NCI-H345 (cell line): ENCODE data around the gene IFT88.

Source experiments
- DNase-seq: peaks from one replicate; lab custom pipeline; 2025; lab: John Stamatoyannopoulos, UW

IFT88 gene, protein sequence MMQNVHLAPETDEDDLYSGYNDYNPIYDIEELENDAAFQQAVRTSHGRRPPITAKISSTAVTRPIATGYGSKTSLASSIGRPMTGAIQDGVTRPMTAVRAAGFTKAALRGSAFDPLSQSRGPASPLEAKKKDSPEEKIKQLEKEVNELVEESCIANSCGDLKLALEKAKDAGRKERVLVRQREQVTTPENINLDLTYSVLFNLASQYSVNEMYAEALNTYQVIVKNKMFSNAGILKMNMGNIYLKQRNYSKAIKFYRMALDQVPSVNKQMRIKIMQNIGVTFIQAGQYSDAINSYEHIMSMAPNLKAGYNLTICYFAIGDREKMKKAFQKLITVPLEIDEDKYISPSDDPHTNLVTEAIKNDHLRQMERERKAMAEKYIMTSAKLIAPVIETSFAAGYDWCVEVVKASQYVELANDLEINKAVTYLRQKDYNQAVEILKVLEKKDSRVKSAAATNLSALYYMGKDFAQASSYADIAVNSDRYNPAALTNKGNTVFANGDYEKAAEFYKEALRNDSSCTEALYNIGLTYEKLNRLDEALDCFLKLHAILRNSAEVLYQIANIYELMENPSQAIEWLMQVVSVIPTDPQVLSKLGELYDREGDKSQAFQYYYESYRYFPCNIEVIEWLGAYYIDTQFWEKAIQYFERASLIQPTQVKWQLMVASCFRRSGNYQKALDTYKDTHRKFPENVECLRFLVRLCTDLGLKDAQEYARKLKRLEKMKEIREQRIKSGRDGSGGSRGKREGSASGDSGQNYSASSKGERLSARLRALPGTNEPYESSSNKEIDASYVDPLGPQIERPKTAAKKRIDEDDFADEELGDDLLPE

DNA sequence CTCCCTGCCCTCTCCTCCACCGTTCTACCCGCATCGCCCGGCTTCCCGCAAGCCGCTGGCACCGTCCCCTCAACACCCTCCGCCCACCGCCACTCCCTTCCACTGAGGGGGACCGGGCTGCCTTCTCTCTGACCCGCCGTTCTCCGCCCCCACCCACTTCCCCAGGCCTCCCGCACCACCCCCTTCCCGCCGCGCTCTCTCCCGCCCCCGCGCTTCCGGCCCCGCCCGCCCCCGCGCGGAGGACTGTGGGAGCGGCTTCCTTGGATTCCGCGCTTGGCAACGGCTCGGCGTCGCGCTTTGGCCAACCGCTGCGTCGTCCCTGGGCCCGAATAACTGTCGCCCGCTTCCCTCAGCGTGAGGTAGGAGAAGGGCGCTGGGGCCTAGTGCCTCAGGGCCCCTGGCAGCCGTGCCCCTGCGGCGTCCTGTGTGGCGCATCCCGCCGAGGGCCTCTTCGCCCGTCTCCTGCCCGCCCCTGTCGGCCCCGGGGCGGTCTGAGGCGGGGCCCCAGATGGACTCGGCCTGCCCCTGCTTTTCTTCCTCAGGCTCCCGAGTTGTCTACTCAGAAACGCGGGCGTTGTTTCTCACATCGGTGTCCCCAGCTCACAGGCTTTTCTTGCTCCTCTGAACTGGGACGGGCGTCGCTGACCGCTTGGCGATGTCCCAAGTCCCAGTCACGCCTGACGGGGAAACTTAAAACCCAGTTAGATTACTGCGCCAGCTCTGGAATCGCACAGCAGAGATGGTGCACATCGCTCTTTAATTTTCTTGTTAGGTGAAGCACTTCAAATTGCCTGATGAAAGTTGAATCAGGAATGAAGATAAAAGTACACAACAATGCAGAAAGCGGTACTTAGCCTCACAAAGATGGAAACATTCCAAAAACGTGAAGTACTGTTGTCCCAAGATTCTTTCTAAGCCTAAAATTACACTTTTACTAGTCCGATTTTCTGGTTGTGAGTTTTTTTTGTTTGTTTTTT is at the start of gene IFT88:
IFT88 (plus strand) TSS at position 260 of the 977 bp plus-strand sequence. CDS start 7,229 bp downstream, outside the sequence.
- peak; percentile 86 for DNase-seq

DNA sequence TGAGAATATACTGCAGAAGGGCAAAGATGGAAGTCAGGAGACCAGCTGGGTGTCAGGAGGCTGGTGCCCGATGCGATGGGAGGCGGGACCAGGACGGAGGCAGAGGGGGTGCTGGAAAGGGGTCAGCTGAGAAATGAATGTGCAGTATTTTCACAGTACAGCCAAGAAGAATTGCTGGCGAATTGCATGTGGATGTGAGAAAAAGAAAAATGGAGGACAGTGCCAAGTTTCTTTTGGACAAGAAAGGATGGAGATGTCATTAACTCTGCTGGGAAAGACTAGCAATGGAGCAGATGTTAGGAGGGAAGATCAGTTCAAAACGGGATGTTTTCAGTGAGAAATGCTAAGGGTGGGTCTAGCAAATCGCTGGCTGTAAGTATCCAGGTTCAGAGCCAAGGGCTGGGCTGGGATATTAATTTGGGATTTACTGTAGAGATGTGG is 48.3 kb upstream of the IFT88 start:
- DNase-seq = no peak

DNA sequence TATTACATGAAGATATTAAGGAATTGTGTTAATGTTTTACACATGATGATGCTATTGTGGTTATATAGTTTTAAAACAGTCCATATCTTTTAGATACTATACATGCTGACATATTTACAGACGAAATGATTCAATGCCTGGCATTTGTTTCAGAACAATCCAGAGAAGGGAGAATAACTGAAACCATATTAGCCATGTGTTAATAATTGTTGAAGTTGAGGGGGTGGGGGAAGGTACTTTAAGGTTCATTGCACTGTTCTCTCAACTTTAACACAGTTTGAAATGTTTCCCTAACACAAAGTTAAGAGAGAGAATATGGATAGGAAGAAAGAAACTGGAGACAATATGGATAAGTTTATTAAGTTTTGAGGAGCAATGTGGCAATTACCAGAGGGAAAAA is 47.1 kb upstream of the IFT88 start:
- DNase-seq = no peak

- no peak for DNase-seq
Observed at GRCh38 chr13:20521364-20522115, 45.4 kb upstream of the IFT88 start.

DNA sequence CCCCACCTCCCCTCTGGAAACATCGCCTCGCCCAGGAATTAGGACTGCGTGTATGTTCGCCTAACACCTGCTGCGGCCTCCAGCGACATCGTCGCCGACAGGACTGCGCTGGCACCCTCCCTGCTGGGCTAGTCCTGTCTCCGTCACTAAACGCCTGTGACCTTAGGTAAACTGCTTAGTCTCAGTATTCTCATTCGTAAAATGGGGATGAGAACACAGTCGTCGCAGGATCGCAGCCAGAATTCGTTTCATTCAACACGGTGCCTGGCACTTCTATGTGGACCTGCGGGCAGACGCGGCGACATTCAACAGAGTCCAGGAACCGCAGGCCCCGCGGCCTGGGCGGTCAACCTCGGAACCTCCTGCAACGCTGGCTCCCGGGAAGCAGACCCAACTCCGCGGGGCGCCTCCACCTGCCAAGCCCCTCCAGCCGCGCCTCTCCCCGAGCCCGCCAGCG is 41.8 kb upstream of the IFT88 start:
- no peak for DNase-seq

- DNase-seq = peak; percentile 61
Observed at GRCh38 chr13:20525601-20526544, 41.1 kb upstream of the IFT88 start, which contains the start of gene CRYL1. Gene CRYL1, minus strand, starts transcription at chr13:20525857. Its CDS starts 63 bp downstream, at chr13:20525794.

DNA sequence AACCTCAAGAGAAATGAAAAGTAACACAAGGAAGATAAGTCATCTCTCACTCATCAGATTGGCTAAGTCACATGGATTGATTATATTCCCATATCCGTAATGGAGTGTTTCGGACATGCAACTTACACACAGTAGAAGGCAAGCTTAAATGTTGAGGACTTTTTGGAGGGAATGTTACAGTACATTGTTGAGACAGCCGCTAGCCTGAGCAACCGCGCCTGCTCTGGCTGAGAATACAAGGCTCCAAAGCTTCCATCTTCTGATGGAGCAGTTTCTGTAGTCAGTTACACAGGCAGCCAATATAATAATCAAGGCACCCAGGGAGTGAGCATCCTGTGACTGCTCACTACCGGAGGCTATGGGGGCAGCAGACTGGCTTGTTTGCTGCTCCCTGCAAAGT is 40.3 kb upstream of the IFT88 start:
- DNase-seq = no peak

- DNase-seq = no peak
Observed at GRCh38 chr13:20528452-20528851, 38.5 kb upstream of the IFT88 start.

- DNase-seq = no peak
Observed at GRCh38 chr13:20534038-20534608, 32.8 kb upstream of the IFT88 start.

DNA sequence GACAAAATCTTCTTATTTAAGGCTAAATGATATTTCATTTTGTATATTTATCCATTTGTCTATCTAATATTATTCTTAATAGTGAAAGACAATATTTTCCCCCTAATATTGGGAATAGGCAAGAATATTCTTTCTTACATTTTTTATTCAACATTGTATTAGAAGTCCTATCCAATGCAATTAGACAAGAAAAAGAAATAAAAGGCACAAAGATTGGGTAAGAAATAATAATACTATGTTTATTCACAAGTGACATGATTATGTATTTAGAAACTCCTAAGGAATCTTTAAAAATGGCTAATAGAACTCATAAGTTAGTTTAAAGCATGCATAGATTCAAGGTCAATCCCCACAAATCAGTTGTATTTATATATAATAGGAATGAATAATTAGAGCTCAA is 30.0 kb upstream of the IFT88 start:
- no peak for DNase-seq

- no peak for DNase-seq
Observed at GRCh38 chr13:20544201-20544923, 22.6 kb upstream of the IFT88 start.

DNA sequence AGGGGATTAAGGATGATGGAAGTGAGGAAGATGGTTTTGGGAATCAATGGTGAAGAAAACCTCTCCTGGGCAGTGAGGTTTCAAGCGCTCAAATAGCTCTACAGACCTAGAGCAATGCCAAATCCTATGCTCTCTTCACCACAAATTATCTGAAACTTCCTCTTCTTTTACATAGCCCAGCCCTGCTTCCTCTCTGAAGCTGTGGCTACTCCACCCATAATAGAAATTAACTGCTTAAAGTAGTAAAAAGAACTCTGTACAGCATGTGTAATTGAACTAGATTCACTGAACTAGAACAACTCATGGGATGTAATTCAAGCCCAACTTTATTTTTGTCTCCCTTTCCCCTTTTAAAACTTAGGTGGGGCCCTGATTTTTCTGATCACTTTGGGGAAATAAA is 20.4 kb upstream of the IFT88 start:
- DNase-seq = no peak

DNA sequence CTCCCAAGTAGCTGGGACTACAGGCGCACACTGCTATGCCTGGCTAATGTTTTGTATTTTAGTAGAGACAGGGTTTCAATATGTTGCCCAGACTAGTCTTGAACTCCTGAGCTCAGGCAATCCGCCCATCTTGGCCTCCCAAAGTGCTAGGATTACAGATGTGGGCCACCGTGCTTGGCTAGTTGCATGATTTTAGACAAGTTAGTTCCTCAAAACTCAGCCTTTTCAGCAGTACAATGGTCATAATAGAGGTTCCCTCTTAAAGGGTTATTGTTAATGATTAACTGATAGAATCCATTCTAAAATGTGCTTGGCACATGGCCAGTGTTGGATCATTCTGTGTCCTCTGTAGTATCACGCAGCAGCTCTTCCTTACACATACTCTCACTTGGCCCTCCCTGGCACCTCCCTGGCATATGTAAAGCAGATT is 19.5 kb upstream of the IFT88 start:
- no peak for DNase-seq

DNA sequence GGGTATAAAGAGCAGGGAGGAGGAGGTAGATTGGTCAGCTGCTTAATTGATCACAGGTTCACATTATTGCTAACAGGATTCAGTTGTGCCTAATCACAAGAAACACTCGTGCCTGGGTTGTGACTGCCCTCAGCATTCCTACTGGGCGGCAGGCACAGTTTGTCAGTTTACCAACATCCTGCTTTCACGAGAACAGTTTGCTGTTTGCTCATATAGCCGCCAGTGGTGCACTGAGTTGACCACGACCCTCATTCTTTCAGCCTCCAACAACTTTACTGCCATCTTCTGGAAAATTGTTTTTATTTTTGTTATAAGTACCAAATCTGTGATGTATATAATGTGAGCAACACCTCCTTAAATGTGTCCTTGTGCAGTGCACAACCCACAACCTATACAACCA is 16.2 kb upstream of the IFT88 start:
- no peak for DNase-seq

- no peak for DNase-seq
Observed at GRCh38 chr13:20553311-20553710, 13.6 kb upstream of the IFT88 start.

GRCh38 chr13:20558982-20559381 is 8.0 kb upstream of the IFT88 start:
- DNase-seq = no peak

- DNase-seq = no peak
Observed at GRCh38 chr13:20559659-20560356, 7.1 kb upstream of the IFT88 start.

DNA sequence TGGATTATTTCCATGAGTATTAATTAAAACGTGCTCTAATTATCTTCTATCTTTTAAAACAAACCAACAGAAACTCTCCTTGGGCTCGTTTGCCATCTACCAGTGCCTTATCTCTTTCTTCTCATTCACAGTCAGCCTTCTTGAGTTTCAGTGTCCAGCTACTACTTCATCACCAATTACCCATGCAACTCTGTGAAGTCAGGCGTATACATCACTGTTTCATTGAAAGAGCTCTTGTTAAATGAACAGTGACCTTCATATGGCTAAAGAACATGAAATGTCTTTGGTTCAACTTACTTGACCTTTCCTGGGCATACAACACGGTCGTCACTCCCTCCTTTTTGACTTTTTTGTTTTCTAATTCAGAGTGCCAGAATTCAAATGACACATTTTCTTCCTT is 5.2 kb upstream of the IFT88 start:
- no peak for DNase-seq
